HG03457 (cell line): Measurements from ENCODE around the gene CD70.
"Not testable (repeated sequence)": the region's sequence is repeated elsewhere in the genome, so short reads cannot be mapped to it uniquely, and the experiment has no call there.

Source experiments
- ATAC-seq: cut with Tn5 transposase; IDR thresholded peaks from one replicate; pipeline ENCODE4 v1.9.1; 2021; ENCODE audit warnings: moderate number of reproducible peaks; ENCODE audit not compliant: unreplicated experiment

Gene CD70

DNA sequence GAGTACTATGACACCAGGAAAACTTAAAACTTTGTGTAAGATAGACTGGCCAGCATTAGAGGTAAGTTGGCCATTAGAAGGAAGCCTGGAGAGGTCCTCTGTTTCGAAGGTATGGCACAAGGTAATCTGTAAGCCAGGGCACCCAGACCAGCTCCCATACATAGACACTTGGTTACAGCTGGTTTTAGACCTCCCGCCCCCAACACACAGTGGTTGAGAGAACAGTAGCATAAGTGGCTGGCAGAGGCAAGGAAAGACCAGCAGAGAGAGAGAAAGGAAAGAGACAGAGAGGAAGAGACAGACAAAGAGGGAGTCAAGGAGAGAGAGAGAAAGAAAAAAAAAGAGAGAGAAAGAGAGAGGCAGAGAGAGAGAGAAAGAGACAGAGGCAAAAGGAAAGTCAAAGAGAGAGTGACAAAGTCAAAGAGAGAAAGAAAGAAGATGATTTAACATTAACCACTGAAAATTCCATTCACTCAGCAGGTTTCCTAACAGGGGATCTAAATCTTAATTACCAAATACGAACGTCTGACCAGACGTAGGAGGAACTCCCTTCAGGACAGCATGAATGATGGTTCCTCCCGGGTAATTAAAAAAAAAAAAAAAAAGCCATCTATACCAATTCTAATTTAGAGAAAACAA is 7.4 kb upstream of the CD70 start:
- ATAC-seq = not testable (repeated sequence)

DNA sequence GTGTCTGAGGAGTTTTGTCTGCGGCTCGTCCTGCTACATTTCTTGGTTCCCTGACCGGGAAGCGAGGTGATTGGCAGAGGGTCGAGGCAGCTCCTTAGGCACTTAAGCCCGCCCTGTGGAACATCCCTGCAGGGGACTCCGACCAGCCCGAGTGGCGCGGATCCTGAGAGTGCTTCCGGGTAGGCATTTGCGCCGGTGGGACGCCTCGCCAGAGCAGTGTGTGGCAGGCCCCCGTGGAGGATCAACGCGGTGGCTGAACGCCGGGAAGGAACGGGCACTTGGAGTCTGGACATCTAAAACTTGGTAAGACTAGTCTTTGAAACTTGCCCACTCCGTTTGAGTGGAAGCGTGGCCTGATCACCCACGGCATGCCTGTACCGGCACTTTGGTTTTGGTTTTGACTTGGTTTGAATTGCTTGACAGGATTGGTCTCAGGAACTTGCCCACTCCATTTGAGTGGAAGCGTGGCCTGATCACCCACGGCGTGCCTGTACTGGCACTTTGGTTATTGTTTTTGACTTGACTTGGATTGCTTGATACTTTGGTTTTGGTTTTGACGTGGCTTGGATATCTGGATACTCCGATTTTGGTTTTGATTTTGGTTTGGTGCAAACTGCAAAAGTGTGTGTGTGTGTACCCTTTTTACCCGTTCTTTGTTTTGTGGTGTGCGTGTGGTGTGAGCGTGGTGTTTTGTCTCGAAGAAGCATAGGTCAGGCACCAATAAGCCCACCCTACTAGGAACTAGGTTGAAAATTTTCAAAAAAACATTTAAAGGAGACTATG is 6.7 kb upstream of the CD70 start:
- not testable (repeated sequence) for ATAC-seq

DNA sequence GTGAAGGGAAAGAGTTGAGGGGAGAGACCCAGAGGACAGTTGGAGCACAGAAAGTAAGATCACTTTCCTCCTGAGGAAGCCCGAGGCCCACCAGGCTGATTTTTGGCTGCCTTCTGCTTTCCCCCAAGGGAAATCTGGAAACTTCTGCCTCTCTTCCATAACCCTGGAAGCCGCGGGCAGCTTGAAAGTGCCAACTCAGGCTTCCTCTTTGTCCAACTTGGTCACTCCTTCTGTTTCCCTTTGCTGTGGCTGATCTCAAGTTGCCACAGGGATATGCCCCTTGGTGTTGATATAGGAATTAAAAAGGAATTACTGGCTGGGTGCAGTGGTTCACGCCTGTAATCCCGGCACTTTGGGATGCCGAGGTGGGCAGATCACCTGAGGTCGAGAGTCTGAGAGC is 5.7 kb upstream of the CD70 start:
- no peak for ATAC-seq

DNA sequence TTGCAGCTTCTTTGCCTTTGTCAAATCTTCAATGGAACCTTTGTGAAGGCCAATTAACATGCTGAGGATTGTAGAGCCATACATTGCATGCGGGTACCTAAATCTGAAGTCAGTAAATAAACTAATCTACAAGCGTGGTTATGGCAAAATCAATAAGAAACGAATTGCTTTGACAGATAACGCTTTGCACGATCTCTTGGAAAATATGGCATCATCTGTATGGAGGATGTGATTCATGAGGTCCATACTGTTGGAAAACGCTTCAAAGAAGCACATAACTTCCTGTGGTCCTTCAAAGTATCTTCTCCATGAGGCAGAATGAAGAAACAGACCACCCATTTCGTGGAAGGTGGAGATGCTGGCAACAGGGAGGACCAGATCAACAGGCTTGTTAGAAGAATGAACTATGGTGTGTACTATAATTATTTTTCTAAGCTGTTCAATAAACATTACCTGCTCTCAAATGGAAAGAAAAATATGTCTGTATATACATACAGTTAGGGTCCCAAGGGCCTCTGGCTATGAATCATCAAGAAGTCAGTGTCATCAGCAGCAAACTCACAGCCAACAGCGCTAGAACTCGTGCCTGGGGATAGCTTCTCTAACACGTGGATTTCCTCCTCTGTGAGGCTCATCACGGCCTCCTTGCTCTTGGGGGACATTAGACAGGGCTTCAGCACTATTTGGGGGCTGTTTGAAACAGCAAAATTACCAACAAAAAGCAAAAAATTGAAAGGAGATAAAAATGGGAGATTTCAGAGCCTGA is 2.9 kb upstream of the CD70 start:
- ATAC-seq = no peak

DNA sequence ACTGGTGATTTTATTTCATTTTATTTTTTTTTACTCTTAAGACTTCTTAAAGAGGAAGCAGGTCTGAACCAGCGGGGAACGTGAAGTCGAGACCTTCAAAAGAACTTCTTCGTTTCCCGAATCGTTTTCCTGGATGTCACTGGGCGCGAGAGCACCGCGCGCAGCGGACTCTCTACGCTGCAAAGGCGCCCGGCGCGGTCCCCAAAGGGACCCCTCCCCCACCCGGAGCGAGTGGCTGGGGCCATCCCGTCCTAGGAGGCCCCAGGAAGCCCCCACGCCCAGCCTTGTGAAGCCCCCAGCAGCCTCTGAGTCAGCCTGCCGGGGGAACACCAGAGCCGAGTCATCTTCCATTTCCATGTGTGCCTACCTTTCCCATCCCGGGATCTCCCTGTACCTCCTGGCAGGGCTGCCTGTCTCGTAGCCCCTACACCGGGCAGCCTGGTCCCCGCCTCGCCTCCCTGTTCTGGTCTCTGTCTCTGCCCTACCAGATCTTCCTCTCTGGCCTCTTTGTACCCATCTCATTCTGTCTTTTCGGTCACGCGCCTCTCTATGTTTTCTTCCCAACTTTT is 608 bp downstream of the CD70 start:
- peak; percentile 9 for ATAC-seq

DNA sequence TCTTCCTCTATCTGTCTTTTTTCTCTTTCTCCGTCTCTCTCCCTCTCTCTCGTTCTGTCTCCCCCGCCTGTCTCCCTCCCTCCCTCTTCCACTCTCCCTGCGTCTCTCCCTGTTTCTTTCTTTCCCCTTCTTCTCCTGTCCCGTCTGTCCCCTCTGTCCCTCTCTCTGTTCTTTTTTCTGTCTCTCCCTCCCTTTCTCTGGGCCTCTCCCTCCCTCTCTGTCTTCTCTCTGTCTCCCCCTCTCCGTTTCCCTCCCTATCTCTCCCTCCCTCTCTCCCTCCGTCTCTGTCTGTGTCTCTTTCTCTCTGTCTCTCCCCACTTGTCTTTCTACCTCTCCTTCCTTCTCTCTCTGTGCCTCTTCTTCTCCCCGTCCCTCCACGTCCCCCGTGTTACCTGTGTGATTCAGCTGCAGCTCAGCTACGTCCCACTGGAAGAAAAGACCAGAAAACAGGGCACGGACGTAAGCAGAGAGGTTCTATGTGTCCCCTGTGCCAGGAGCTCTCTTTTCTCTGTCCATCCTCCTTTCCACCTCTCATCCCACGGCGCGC is 1.2 kb downstream of the CD70 start:
- ATAC-seq = no peak

DNA sequence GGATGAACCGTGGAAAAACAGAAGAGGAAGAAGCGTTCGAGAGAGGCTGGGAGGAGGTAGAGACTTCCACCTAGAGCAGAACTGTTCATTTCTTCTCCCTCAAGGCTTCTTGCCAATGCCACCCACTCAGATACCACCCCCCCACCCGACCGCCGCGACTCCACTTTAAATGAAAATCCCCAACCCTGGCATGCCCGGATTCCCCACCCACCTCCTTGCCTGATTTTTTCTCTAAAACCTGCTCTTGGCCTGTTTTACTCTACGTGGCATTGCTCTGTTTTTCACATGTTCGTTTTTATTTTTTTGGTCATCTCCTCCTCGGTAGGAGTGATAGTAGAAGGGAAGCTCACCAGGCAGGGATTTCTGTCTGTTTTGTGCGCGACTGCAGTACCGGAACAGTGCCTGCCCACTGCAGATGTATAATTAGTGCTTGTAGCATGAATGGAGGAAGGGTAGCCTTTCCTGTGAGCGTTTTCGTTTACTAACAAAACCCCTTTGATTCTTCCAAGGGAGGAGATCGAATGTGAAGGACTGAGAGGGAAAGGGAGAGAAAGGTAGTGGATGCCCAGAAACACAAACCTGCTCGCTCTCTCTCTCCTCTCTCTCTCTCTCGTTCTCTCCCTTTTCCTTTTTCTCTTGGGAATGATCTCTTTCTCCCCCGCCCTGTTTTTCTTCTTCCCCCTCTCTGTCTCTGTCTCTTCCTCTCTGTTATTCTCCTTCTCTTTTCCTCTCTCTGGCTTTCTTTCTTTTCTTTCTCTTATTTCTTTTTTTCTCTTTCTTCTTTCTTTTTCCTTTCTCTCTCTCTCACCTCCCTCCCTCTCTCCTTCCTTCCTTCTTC is 2.2 kb downstream of the CD70 start:
- ATAC-seq = no peak

DNA sequence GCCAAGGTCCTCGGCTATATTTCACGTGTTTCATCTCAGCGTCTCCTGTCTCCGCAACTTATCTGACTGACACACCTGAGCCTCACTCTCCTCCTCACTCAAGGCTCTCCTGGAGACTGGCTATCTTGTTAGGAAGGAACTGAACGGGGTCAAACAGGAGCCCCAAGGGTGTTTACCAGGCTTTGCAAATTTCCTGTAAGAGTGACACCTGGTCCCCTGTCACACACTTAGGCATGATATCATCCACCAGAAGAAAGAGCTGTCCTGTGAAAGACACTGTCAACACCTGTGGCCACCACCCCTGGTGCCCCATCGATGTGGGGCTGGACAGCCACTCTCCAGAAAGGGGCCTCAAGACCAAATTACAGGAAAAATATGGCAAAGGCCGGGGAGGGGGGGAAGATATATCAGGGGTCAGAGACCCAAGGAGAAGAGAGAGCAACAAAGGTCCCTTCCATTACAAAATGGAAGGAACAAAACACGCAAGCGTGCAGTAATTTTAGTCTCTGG is 2.9 kb downstream of the CD70 start:
- no peak for ATAC-seq

DNA sequence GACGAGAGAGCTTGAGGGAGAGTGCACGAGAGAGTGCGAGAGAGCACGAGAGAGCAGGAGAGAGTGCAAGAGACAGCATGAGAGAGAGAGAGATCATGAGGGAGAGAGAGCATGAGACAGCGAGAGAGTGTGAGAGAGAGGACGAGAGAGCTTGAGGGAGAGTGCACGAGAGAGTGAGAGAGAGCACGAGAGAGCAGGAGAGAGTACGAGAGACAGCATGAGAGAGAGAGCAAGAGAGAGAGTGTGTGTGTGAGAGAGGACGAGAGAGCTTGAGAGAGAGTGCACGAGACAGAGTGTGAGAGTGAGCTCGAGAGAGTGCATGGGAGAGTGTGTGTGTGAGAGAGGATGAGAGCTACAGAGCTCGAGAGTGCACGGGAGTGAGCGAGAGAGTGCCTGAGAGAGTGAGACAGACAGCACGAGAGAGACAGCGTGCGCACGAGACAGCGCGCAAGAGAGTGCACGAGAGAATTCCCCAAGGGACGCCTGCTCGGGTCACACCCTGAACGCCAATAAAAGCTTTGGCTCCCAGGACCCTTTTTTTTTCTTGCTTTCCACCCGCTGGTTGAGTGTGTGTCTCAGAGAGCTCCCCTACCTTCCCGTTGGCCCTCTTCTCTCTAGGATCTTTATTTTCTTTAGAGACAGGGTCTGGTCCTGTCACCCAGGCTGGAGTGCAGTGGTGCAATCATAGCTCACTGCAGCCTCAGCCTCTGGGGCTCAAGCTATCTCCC is 3.7 kb downstream of the CD70 start:
- ATAC-seq = no peak

DNA sequence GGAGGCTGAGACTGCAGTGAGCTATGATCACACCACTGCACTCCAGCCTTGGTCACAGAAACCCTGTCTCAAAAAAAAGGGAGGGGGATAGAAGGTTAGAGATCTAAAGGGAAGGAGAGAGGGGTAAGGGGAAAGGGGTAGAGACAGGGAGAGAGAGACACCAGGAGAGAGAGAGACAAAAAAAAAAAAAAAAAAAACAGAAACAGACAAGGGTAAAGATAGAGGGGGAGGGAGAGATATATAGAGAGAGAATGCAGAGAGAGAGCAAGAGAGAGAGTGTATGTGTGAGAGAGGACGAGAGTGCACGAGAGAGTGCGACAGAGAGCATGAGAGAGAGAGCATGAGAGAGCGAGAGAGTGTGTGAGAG is 4.2 kb downstream of the CD70 start:
- no peak for ATAC-seq

DNA sequence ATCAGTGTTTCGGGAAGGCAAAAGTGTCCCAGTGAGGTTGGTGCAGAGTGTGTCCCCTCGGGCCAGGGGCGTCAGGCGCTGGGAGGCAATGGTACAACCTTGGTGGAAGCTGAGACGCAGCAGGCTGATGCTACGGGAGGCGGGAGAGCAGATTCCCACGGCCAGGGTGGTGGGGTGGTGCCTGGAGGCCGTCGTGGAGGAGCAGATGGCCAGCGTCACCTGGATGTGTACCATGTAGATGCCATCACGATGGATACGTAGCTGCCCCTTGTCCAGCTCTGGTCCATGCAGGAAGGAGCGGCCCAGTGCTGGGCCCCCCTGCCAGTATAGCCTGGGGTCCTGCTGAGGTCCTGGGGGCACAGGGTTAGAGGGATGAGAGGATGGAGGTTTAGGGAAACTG is 4.9 kb downstream of the CD70 start:
- no peak for ATAC-seq

DNA sequence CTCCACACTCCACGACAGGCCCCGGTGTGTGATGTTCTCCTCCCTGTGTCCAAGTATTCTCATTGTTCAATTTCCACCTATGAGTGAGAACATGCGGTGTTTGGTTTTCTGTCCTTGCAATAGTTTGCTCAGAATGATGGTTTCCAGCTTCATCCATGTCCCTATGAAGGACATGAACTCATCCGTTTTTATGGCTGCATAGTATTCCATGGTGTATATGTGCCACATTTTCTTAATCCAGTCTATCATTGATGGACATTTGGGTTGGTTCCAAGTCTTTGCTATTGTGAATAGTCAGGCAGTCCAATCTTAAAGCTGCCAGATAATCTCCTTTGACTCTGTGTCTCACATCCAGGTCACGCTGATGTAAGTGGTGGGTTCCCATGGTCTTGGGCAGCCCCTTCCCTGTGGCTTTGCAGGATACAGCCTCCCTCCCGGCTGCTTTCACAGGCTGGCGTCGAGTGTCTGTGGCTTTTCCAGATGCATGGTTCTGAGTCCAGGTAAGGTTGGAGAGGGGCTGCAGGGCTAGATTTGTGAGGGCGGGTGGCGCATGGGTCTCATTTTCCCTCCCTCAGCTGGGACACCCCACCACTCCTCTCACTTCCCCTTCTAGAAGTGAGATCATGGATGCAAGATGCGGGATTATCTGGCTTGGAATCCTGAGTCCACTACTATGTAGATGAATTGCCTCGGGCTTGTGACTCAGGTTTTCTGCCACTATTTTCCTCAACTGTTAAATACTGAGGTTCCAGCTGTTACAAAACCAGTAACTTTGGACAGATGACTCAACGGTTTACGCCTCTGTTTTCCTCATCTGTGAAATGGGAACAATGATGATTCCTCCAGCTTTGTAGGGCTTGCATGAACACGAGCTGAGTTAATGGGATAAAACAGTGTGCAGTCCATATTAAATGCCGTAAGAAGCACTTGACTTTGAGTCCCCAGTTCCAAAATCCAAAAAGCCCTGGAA is 8.2 kb downstream of the CD70 start:
- ATAC-seq = not testable (repeated sequence)

DNA sequence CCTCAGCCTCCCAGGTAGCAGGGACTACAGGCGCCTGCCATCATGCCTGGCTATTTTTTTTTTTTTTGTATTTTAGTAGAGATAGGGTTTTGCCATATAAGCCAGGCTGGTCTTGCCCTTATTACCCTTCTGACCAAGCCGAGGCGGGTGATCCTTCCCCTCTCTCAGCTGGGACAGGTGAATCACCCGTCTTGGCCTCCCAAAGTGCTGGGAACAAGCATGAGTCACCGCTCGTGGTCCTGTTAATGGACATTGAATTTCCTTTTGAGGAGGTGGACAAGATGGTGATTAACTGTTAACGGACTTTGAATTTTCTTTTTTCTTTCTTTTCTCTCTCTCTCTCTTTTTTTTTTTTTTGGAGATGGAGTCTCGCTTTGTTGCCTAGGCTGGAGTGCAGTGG is 10.6 kb downstream of the CD70 start:
- no peak for ATAC-seq

DNA sequence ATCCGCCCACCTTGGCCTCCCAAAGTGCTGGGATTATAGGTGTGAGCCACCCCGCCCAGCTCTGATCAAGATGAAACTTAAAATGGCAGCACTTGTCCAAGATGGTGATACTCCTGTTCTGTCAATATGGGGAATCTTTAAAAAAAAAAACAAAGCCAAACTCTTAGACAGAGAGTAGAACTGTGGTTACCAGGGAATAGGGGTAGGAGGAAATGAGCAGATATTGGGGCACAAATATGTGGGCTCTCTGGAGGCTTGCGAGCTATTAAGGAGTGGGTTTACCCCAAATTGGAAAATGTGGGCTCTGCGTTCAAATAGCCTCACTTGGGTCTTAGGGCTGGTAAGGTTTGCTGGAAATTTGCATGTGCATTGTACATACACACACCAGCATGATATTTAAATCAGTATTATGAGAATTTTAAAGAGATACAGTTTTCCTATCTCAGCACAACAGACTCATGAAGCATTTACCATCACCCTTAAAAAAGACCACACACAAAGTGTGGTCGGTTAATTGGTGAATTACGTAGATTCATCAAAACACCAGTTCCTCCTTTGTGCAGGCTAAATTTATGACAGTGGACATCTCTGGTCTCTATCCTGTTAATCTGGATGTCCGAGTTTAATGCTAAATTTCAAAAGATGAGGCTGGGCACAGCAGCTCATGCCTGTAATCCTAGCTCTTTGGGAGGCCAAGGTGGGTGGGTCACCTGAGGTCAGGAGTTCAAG is 11.3 kb downstream of the CD70 start:
- ATAC-seq = no peak

DNA sequence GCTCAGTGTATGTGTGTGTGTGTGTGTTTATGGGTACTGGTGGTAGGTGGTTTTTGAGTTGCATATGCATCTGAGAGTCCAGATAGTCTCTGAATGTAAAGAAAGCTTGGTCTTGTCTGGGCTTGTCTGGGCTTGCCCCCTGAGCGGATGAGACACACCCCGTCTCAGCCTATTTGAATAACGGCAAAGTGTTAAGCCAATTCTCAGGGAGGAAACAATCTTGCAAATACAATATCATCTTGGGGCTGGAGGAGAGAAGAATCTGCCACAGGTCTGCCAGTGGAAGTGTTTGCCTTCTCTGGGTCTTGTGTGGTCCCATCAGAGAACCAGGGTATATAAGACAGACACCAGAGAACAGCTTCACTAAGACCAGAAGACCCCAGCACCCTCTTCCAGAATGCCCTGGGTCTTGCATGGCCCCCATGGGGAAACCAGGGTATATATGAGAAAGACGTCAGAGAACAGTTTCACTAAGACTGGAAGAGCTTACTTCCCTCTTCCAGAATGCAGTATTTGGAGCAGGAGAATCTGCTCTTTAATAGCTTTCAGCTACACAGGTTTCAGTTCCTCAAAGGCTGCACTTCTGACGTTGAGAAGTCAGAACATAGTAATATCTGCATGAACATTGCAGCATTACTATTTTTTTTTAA is 13.3 kb downstream of the CD70 start:
- peak; percentile 58 for ATAC-seq

DNA sequence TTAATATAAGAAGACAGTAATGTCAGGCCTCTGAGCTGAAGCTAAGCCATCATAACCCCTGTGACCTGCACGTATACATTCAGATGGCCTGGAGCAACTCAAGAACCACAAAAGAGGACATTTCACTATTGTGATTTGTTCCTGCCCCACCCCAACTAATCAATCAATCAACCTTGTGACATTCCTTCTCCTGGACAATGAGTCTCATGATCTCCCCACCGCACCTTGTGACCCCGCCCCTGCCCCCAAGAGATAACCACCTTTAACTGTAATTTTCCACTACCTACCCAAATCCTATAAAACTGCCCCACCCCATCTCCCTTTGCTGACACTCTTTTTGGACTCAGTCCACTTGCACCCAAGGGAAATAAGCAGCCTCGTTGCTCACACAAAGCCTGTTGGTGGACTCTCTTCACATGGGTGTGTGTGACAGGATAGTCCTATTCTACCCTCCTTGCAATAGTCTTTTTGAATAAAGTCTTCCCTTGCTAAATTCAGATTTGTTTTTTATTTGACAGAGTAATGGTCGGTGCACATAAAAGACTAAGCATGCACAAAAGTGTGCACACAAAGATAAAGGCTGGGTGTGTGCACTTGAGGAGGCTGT is 14.0 kb downstream of the CD70 start:
- no peak for ATAC-seq

DNA sequence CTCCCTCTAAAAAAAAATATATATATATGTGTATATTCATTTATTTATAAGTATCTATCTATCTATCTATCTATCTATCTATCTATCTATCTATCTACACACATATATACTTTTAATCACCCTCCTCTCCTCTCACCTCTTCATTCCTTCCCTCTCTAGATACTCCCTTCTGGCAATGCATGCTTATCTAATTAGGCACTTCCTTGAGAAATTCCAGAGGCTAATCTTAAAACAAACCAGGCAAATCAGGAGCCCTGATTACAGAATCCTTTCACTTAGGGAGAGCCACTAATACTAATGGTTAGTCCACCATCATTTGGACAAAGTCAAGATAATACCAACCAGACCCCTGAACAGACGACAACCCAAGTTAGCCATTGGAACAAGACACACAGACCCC is 17.6 kb downstream of the CD70 start:
- no peak for ATAC-seq
